Renal pelvis (tissue), 4 donors: ENCODE measurements around the gene FUS. TPM values are rescaled to one million over a fixed set of nuclear protein-coding genes. Genes with fewer than 3 reads are reported as not detected.
A peak's percentile ranks its signal among the peaks of the same experiment; 100 is the strongest.
"Not testable (repeated sequence)": the region's sequence is repeated elsewhere in the genome, so short reads cannot be mapped to it uniquely, and the experiment has no call there.

Source experiments
- DNase-seq: peaks from one replicate; pipeline ENCODE4 v3.0.0-alpha.2; 2013
- polyA plus RNA-seq, 3 donors: library from polyadenylated mRNA; unstranded; fragments of 120-200 nt; gene quantifications; one replicate each; pipeline ENCODE4 v1.2.1, GENCODE V29; 2013; ENCODE audit not compliant: insufficient read length in 3 of 3

FUS gene
- polyA plus RNA-seq, 3 donors: 689 to 914 (median 729) TPM

DNA sequence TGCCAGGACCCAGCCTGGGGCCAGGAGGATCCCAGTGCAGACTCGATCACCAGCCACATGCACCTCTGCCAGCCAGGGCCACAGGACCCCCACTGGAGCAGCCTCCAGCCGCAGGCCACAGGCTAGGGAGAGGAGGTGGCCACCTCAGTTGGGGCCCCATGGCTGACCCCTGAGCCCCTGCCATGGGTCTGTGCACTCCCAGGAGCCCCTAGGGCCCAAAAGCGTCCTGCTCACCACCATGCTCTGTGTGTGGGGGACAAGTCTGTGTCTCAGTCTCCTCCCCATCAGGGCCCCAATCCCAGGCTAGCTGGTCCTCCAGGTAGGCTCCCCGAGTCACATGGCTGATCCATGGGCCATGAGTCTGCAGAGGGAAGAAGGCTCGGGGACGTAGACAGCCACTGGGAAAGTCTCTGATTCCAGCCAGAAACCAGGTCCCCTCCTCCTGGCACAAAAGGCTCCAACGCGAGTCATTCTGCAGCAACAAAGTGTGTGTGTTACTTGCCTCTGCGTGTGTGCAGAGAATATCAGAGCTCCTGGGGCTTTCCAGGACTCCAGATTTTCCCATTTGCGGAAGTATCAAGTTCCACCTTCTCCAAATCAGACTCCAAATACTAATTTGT, 38.3 kb upstream of the FUS start:
- no peak for DNase-seq

DNA sequence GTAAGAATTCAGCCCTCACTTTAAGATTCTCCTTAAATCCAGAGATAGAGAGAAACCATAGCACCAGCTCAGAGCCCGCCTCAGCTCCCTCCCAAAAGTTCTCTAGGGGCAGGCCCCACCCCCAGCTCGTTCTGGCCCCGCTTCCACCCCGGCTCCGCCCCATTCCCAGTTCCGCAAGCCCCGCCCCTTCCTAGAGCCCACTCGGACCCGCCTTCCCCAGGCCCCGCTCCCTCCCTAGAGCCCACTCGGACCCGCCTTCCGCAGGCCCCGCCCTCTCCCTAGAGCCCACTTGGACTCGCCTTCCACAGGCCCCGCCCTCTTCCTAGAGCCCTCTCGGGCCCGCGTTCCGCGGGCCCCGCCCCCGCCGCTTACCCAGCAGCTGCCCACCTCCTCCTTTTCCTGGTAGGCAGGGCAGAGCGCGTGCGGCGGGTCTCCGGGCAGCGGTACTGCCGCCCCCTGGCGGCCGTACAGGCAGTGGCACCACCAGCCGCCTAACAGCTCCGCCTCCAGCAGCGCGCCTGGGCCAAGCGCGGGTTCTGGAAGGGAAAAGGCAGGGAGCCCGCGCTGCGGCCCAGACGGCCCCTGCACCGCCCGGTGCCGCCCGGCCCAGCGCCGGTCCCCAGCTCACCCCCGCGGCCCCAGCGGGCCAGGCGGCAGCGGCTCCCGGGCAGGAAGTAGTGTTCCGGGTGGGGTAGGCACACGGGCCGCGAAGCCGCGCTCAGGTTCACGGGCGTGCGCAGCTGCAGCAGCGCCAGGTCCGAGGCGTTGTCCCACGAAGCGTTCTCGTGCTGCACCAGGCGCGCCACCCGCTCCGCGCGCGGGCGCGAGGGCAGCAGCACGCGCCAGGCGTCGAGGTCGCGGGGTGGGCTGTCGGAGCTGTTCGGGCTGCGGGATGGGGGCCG, 37.6 kb upstream of the FUS start:
- peak; percentile 99 for DNase-seq

DNA sequence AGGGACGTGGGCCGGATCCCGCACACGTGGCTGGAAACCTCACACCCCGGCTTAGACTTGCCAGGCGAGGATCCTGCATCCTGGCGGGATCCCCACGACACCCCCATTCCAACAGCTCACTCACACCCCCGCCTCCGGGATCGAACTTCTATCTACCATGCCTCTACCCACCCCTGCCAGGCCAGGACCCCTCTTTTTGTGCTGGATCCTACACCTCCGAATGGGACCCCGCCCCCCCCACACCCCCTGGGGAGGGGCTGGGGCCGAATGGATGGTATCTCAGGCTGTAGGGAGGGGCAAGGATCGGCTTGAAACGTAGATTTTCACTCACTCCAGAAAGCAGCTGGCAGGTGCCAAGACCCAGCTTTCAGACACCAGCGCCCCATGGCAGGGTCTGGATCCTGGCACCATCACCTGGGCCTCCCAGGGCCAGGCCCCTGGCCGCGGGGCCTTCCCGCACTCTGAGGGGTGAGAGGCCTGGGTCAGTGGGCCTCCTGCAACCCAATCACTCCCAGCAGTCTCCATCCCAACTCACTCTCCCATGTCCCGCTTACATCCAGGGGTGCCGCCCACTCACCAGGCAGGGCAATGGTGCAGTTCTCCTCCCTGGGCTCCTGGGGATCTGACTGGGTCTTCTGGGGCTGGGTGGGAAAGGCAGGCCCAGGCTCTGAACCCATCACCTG, 36.8 kb upstream of the FUS start:
- DNase-seq: no peak

DNA sequence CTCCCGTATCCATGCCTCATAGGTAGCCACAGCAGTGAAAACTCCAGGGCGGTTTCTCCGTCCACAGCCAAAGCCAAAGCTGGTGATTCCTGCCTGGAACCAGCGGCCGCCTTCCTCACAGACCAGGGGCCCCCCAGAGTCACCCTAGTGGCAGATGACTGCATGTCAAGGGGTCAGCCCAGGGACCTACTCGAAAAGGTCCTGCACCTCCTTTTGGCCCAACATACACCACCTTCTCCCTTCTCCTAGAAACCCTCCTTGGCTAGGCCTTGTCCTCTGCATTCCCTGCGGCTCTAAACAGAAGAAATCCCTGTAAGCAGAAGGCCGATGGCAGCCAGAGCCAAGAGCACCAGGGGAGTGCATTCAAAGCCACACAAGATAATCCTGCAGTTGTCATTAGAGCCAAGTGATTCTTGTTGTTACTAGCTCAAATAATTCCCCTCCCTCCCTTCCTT, 36.2 kb upstream of the FUS start:
- DNase-seq: no peak

DNA sequence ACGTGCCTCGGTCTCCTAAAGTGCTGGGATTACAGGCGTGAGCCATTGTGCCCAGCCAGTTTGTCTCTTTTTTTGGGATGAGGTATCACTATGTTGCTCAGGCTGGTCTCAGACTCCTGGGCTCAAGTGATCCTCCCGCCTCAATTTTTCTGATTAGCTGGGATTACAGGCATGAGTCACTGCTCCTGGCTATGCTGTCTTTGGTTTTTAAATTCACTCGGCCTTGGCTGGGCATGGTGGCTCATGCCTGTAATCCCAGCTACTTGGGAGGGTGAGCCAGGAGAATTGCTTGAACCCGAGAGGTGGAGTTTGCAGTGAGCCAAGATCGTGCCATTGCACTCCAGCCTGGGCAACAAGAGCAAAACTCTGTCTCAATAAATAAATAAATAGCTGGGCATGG, 35.5 kb upstream of the FUS start:
- not testable (repeated sequence) for DNase-seq

DNA sequence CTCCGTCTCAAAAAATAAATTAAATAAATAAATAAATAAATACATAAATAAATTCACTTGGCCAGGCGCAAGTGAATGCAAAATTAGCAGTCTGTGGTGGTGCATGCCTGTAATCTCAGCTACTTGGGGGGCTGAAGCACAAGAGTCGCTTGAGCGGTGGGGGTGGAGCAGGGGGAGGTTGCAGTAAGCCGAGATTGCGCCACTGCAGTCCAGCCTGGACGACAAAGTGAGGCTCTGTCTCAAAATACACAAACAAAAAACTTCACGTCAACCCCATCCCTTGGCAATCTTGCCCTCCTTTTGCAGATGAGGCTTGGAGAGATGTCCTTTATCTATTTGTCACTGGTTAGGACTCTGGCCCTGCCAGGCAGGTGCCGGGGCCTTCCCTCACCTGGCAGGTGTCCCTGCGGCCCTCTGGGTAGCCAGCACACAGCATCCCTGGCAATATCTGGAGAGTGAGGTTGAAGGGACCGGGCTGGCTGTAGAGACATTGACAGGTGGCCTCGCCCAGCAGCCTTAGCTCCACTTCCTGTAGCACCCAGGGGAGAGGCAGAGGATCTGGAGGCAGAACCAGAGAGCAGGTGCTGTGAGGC, 34.4 kb upstream of the FUS start:
- no peak for DNase-seq

DNA sequence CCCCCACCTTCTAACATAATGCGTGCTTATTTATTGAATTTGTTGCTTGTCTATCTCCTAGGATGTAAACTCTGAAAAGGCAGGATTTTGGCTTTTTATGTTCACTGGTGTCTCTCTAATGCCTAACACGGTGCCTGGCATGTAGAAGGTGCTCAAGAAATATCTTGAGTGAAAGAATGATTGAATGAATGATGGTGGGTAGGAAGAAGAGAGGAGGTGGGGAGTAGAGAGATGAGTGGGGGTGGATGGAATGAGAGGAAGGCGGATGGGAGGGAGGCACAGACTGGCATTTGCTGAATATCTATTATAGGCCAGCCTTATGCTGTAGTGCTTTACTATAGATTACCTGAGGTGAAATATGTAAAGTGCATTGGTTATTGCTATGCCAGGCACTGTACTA, 32.4 kb upstream of the FUS start:
- no peak for DNase-seq

DNA sequence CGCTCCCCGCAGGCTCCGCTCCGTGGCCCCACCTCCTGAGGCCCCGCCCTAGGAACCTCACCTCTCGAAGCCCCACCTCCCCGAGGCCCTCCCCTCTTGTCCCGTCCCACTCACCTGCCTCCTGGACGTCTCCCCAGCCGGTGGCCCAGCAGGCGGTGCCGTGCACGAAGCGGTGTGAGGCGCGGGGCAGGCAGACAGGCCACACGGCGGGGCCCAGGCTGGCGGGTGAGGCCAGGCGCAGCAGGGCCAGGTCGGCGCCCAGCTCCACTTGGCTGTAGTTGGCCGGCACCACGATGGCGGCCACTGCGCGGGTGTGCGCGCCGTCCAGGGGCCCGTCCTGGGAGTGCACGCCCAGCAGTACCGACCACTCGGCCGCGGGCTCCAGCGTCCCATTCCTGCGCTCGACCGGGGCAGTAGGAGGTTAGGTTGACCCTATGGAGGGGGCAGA, 31.6 kb upstream of the FUS start:
- no peak for DNase-seq

DNA sequence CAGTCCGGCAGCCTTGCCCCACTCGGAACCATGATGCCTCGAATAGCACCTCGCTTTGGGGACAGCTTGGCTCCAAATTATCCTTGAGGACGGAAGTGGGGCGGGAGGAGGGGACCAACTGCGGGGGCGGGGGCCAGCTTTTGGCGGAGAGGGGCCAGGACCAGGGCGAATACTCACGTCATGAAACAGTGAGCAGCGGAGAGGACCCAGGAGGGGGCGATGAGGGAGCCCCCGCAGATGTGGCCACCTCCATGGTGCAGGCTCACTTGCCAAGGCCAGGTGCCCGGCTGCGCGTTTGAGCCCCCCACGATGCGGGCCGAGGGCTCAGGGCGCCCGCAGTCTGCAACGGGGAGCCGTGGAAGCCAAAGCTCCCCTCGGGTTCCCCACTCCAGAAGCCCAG, 31.0 kb upstream of the FUS start:
- DNase-seq: no peak

DNA sequence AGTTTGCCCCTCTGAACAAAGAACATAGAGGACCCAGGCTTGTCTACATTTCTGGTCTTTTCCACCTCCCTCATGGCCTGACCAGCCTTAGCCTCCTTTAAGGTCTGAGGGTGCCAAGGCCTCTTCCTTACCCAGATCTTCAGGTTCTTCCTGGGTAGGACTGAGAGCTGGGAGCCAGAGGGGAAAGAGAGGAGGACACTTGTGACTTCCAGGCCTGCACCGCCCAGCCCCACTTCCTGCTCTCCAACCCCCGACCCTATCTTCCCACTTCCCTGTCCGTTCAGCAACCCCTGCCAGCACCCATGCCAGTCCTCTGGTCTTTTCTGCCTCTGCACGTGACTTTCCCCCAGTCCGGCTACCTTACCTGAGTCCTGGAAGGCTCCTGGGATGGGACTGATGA, 30.6 kb upstream of the FUS start:
- DNase-seq: no peak

DNA sequence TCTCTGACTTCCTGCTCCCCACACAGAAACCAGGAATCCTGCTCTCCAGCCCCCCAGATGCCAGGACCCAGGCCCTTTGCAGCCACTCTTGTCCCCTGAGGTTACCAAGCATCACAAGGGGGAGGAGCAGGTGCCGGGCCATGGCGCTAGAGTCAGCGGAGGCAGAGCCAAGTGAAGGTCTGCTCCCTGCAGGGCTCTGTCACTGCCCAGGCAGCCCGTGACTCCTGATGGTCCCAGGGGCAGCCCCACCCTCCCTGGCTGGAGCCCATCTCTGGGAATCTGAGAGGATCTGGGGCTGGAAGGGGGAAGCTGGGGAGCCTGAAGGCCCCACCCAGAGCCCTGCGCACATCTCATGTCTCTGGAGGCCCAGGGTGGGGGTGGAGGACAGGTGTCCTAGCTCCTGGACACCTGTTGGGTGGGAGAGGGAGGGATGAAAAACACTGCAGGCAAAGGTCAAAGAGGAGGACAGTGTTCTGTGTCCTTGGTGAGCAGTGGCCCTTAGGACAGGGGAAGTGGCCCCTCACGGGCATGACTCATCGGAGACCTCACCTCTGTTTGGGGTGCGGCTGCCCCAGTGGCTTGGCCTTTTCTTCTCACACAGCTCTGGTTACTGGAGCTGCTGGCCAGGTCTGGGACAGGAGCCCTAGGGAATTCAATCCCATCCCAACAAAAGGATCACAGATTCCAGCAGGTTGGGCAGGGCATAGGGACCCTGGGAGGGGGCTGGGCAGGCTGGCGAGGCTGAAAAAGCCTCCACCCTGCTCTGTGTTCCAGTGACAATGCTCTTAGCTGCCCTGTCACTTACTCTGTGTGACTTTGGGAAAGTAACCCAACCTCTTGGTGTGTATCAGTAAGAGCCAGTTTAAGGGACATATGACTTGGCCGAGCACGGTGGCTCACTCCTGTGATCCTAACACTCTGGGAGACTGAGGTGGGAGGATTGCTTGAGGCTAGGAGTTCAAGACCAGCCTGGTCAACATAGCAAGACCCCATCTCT, 29.7 kb upstream of the FUS start, which contains the start of gene PRSS36:
Gene PRSS36 (minus strand): TSS at position 173 of the 997 bp plus-strand sequence. CDS start 31 bp downstream, at position 142.
- DNase-seq: no peak

DNA sequence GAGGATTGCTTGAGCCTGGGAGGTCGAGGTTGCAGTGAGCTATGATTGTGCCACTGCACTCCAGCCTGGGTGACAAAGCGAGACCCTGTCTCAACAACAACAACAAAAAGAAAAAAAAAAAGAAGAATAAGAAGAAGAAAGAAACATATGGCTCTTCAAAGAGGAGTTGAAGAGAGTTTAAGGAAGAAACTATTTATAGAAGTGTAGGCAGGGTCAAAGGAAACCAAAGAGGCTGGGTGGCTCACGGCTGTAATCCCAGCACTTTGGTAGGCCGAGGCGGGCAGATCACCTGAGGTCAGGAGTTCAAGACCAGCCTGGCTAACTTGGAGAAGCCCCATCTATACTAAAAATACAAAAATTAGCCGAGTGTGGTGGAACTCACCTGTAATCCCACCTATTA, 29.0 kb upstream of the FUS start:
- not testable (repeated sequence) for DNase-seq

DNA sequence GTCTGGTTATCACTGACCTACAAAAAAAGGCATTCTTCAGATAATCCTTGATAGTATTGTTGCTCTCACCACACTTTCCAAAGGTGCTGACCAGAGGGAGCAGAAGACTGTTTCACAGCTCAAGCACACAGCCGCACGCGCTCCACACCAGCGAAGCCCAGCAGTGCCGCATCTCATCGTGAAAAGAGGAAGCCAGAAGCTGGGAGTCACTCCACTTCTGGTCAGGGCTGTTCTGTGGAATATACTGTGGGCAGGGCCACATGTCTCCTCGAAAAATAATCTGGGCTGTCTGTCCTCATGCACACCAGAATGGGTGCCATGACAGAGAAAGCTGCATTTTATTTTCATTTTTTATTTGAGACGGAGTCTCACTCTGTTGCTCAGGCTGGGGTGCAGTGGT, 22.8 kb upstream of the FUS start:
- DNase-seq: no peak

DNA sequence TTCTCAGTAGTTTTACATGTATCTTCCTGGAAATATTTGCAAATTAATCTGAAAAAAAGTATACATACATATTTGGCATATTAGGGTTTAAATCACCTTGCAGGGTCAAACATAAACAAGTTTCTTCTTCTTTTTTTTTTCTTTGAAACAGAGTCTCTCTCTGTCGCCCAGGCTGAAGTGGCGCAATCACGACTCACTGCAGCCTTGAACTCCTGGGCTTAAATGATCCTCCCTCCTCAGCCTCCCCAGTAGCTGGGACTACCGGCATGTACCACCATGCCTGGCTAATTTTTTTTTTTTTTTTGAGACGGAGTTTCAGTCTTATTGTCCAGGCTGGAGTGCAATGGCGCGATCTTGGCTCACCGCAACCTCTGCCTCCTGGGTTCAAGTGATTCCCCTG, 12.6 kb upstream of the FUS start:
- DNase-seq: no peak

DNA sequence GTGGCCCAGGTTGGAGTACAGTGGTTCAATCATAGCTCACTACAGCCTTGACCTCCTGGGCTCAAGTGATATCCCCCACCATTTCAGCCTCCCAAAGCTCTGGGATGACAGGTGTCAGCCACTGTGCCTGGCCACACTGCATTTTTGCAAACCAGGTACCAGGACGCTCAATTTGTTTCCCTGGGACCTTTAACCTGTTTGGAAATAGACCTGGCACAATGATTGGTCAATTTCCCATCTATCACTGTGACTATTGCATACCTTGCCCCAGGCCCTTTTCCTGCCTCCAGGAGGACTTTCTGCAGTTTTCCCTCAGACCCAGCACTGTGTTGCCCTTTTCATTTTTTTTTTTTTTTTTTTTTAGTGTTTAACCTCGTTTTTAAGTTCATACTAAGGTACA, 11.1 kb upstream of the FUS start:
- DNase-seq: no peak

DNA sequence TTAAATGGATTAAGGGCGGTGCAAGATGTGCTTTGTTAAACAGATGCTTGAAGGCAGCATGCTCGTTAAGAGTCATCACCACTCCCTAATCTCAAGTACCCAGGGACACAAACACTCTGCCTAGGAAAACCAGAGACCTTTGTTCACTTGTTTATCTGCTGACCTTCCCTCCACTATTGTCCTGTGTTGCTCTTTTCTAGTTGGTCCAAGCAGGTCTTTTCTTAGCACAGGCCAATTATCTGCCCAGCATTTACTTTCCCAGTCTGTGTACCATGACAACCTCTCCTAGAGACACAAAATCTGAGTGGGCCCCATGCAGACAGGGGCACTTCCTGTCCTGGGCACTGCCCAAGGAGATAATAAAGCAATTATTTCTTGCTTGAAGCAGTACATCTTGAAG, 9.9 kb upstream of the FUS start:
- not testable (repeated sequence) for DNase-seq

DNA sequence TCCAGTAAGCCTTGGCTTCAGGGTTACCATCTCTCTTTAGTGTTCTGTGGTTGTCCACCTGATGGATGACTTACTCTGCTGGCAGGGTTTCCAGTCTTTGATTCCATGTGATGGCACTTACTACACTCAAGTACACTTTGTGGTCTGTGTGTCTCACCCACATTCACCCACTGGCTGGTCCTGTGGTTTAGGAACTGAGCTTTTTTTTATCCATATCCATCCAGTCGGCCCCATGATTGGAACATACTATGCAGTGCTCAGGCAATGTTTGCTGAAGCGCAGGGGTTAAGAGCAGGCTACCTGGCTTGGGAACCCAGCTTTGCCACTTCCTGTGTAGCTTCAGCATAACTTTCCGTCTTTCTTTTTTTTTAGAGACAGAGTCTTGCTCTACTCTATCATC, 2.8 kb upstream of the FUS start:
- DNase-seq: no peak

DNA sequence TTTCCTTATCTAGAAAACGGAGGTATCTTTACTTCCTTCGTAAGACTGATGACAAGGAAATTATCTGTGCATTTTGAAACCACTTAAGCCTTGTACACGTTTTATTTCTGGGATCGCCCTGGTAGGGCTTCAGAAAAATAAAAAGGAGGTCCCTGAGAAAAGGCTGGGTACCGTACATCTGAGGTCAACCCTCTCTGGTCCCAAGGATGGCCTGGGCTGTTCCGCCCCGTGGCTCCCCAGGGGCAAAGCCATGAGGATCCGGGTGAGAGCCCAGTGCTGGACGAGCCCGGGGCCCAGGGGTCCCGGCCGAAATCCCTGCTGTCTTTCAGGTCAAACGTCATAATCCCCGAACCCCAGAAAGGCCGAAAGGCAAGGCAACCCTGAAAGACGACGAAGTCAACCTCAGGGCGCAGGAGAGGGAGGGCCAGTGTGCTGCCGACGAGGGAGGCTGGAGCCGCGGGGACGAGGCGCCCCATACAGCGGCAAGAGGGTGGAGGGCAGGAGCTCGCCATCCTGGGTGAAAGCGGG, 656 bp upstream of the FUS start:
- DNase-seq: no peak

DNA sequence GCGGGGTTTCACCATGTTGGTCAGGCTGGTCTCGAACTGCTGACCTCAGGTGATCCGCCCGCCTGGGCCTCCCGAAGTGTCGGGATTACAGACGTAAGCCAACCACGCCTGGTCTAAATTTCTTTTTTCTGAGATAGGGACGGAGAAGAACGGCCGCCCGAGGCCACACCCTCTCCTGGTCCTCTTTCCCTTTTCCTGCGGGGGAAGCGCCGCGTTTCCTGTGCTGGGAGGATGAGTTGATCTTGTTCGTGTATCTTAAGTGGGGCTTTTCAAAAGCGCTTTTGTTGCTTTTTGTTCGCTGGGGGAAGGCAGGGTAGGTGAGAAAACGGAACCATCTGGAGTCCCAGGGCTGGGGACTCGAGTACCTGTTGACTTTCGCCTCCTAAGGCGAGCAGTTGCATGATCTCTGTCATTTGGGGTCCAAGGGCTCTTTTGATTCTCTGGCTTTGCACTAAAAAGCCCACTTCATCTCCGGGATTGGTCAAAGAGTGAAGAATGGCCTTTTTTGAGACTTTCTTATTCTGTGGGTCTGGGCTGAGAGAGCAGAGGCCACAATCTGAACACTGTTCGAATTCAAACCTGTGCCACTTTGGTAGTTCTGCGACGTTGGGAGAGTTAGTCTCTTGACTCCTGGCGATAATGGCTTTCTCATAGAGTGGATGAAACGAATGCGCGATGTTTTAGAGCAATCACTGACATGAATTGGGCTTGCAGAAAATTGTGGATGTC, 1.3 kb downstream of the FUS start:
- no peak for DNase-seq

DNA sequence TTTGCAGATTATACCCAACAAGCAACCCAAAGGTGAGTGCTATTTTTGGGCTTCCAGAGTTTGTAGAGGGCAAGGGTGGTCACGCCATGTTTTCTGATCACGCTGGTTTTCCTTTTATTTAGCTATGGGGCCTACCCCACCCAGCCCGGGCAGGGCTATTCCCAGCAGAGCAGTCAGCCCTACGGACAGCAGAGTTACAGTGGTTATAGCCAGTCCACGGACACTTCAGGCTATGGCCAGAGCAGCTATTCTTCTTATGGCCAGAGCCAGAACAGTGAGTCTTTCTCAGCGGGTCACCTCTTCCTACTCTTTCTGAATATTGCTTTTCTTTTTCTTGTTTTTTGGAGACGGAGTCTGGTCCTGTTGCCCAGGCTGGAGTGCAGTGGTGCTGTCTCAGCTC, 2.5 kb downstream of the FUS start:
- no peak for DNase-seq
